ENCODE results near the gene MSI2.

MSI2 gene

DNA sequence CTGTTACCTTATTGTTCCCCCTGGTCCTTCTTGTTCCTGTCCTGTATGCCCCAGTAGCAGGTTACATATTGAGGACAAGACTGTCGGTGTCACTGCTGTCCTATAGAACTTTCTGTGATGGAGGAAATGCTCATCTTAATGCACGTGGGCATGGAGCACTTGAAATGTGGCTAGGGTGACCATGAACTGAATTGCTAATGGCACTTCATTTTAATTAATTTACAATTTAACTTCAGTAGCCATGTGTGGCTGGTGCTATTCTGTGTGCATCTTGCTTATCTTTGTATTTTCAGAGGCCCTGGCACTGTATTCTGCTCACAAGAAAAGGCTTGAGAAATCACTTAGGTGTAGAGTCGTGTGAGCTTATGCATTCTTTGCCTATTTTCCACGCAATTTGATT, 125.2 kb downstream of the MSI2 start:
- no peak overlapping the region for H3K4ac ChIP-seq (ENCODE audit: low read length)
- H2BK5ac ChIP-seq (ENCODE audit: low read length) = no peak overlapping the region
- H3K36me3 ChIP-seq (replicated peaks in 1 of 2; ENCODE audit: control insufficient read depth in 2 of 2, insufficient read depth in 2 of 2, low read length in 2 of 2) = peaks cover 6 to 16% of the 10 kb centered on the region in 2 donors
- H3K4me2 ChIP-seq (ENCODE audit: insufficient read depth, low read length, poor library complexity, severe bottlenecking) = no peak overlapping the region
- DNase-seq (ENCODE audit: low spot score) = no peak
- H3K4me1 ChIP-seq (ENCODE audit: control insufficient read depth in 2 of 2, insufficient read depth in 1 of 2, low read depth in 1 of 2, low read length in 2 of 2) = peaks cover 15 to 16% of the 10 kb centered on the region in 2 donors
- no peak overlapping the region for H4K8ac ChIP-seq (ENCODE audit: low read depth, low read length)
- no peak overlapping the region for H3K18ac ChIP-seq (ENCODE audit: low read length)
- H3K27ac ChIP-seq (replicated peaks; ENCODE audit: low read length) = no peak overlapping the region
- no peaks in the 10 kb centered on the region for H3K27me3 ChIP-seq (ENCODE audit: control insufficient read depth in 3 of 3, insufficient read depth in 3 of 3, low read depth in 1 of 3, low read length in 3 of 3)
- peaks cover 8% of the 10 kb centered on the region for H3K79me1 ChIP-seq (ENCODE audit: low read depth, low read length)
- no peak overlapping the region for H2BK12ac ChIP-seq (ENCODE audit: low read length)
- H3K9me3 ChIP-seq (replicated peaks in 1 of 2; ENCODE audit: control insufficient read depth in 2 of 2, insufficient read depth in 1 of 2, low read depth in 1 of 2, low read length in 2 of 2) = peaks cover 0 to 12% of the 10 kb centered on the region in 2 donors
- no CpG with 5 or more reads among the region's 4 CpGs for WGBS, 2 donors (ENCODE audit: extremely low coverage in 2 of 2, insufficient read length in 2 of 2, insufficient replicate concordance in 1 of 2)
- H3K9ac ChIP-seq (ENCODE audit: low read depth, low read length, poor library complexity) = no peak overlapping the region
- H3K14ac ChIP-seq (ENCODE audit: low read length) = no peak overlapping the region
- no peak overlapping the region for H3K23ac ChIP-seq (ENCODE audit: low read depth, low read length, poor library complexity)
- no peak overlapping the region for H3K4me3 ChIP-seq (ENCODE audit: low read length in 2 of 2)
- no peak overlapping the region for H2BK15ac ChIP-seq (ENCODE audit: low read length)
- H2BK120ac ChIP-seq (ENCODE audit: low read depth, low read length) = no peak overlapping the region
- H2AK5ac ChIP-seq (ENCODE audit: low read depth, low read length) = no peak overlapping the region
- no peak overlapping the region for H2AFZ ChIP-seq (ENCODE audit: low read length)
- H4K91ac ChIP-seq (ENCODE audit: low read depth, low read length, poor library complexity) = no peak overlapping the region

DNA sequence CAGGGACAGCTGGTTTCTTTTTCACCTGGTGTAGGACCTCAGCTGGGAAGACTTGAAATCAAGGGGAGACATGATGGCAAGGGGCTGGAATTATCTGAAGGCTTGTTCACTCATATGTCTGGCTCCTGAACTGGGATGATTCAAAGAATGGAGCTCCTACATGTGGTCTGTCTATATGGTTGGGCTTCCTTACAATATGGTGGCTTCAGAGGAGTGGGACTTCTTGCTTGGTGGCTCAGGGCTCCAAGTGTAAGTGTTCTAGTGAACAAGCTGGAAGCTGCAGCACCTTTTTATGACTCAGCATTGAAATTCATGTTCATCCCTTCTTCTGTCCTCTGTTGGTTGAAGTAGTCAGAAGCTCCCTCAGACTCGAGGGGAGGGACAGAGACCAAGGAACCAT, 127.9 kb downstream of the MSI2 start:
- Histone ChIP-seq H3K14ac (ENCODE audit: low read length) (no peak overlapping the region), H3K4me2 (ENCODE audit: insufficient read depth, low read length, poor library complexity, severe bottlenecking) (no peak overlapping the region), H3K36me3 (replicated peaks in 1 of 2; ENCODE audit: control insufficient read depth in 2 of 2, insufficient read depth in 2 of 2, low read length in 2 of 2) (peaks cover 5 to 15% of the 10 kb centered on the region in 2 donors), H3K23ac (ENCODE audit: low read depth, low read length, poor library complexity) (no peak overlapping the region), H2BK5ac (ENCODE audit: low read length) (no peak overlapping the region), H2AFZ (ENCODE audit: low read length) (no peak overlapping the region), H3K4me3 (ENCODE audit: low read length in 2 of 2) (no peak overlapping the region), H3K4ac (ENCODE audit: low read length) (no peak overlapping the region), H3K4me1 (ENCODE audit: control insufficient read depth in 2 of 2, insufficient read depth in 1 of 2, low read depth in 1 of 2, low read length in 2 of 2) (peaks cover 8 to 11% of the 10 kb centered on the region in 2 donors), H3K27ac (replicated peaks; ENCODE audit: low read length) (no peak overlapping the region), H2BK120ac (ENCODE audit: low read depth, low read length) (no peak overlapping the region), H3K18ac (ENCODE audit: low read length) (no peak overlapping the region), H3K9ac (ENCODE audit: low read depth, low read length, poor library complexity) (no peak overlapping the region), H2BK15ac (ENCODE audit: low read length) (no peak overlapping the region), H3K79me1 (ENCODE audit: low read depth, low read length) (peaks cover 9% of the 10 kb centered on the region), H2BK12ac (ENCODE audit: low read length) (no peak overlapping the region), H3K9me3 (replicated peaks in 1 of 2; ENCODE audit: control insufficient read depth in 2 of 2, insufficient read depth in 1 of 2, low read depth in 1 of 2, low read length in 2 of 2) (peaks cover 6 to 23% of the 10 kb centered on the region in 2 donors), H2AK5ac (ENCODE audit: low read depth, low read length) (no peak overlapping the region), H4K91ac (ENCODE audit: low read depth, low read length, poor library complexity) (no peak overlapping the region), H3K27me3 (ENCODE audit: control insufficient read depth in 3 of 3, insufficient read depth in 3 of 3, low read depth in 1 of 3, low read length in 3 of 3) (no peaks in the 10 kb centered on the region), H4K8ac (ENCODE audit: low read depth, low read length) (no peak overlapping the region)
- no peak for DNase-seq (ENCODE audit: low spot score)
- WGBS, 2 donors (ENCODE audit: extremely low coverage in 2 of 2, insufficient read length in 2 of 2, insufficient replicate concordance in 1 of 2) = no CpG with 5 or more reads among the region's 1 CpG

GRCh38 chr17:57385975-57386374, 129.7 kb downstream of the MSI2 start:
- H3K4ac ChIP-seq (ENCODE audit: low read length) = no peak overlapping the region
- no peak overlapping the region for H3K23ac ChIP-seq (ENCODE audit: low read depth, low read length, poor library complexity)
- no peak overlapping the region for H3K9ac ChIP-seq (ENCODE audit: low read depth, low read length, poor library complexity)
- H2BK5ac ChIP-seq (ENCODE audit: low read length) = no peak overlapping the region
- H3K79me1 ChIP-seq (ENCODE audit: low read depth, low read length) = peaks cover 6% of the 10 kb centered on the region
- no peak overlapping the region for H2BK120ac ChIP-seq (ENCODE audit: low read depth, low read length)
- H2BK15ac ChIP-seq (ENCODE audit: low read length) = no peak overlapping the region
- H3K27me3 ChIP-seq (ENCODE audit: control insufficient read depth in 3 of 3, insufficient read depth in 3 of 3, low read depth in 1 of 3, low read length in 3 of 3) = no peaks in the 10 kb centered on the region
- H2AK5ac ChIP-seq (ENCODE audit: low read depth, low read length) = no peak overlapping the region
- H3K9me3 ChIP-seq (replicated peaks in 1 of 2; ENCODE audit: control insufficient read depth in 2 of 2, insufficient read depth in 1 of 2, low read depth in 1 of 2, low read length in 2 of 2) = peaks cover 6 to 23% of the 10 kb centered on the region in 2 donors
- H2BK12ac ChIP-seq (ENCODE audit: low read length) = no peak overlapping the region
- no peak for DNase-seq (ENCODE audit: low spot score)
- H3K27ac ChIP-seq (replicated peaks; ENCODE audit: low read length) = no peak overlapping the region
- no peak overlapping the region for H2AFZ ChIP-seq (ENCODE audit: low read length)
- WGBS, 2 donors (ENCODE audit: extremely low coverage in 2 of 2, insufficient read length in 2 of 2, insufficient replicate concordance in 1 of 2) = no CpG with 5 or more reads among the region's 4 CpGs
- H3K4me1 ChIP-seq (ENCODE audit: control insufficient read depth in 2 of 2, insufficient read depth in 1 of 2, low read depth in 1 of 2, low read length in 2 of 2) = no peaks in the 10 kb centered on the region
- no peak overlapping the region for H3K18ac ChIP-seq (ENCODE audit: low read length)
- H4K8ac ChIP-seq (ENCODE audit: low read depth, low read length) = no peak overlapping the region
- no peak overlapping the region for H3K4me3 ChIP-seq (ENCODE audit: low read length in 2 of 2)
- H3K4me2 ChIP-seq (ENCODE audit: insufficient read depth, low read length, poor library complexity, severe bottlenecking) = no peak overlapping the region
- H3K36me3 ChIP-seq (replicated peaks in 1 of 2; ENCODE audit: control insufficient read depth in 2 of 2, insufficient read depth in 2 of 2, low read length in 2 of 2) = peaks cover 5 to 20% of the 10 kb centered on the region in 2 donors
- no peak overlapping the region for H4K91ac ChIP-seq (ENCODE audit: low read depth, low read length, poor library complexity)
- H3K14ac ChIP-seq (ENCODE audit: low read length) = no peak overlapping the region

DNA sequence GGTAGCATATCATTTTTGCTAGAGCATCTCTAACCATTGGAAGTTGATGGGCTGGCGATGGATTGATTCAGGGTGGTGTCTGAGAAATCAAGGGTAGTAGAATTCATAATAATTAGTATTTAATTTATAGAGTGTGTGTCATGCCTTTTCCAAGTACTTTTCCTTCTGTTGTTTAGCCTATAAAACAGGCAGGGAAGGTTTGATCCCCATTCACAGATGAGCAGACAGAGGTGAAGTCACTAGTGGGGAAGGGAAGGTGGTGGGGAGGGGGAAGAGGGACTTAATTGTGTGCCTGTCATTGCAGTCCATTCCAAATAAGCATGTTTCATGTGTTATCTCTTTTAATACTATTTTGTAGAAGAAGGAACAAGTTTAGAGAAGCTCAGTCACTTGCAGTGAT, 131.3 kb downstream of the MSI2 start:
- H2BK12ac ChIP-seq (ENCODE audit: low read length) = no peak overlapping the region
- no peak overlapping the region for H2AFZ ChIP-seq (ENCODE audit: low read length)
- peaks cover 5 to 31% of the 10 kb centered on the region in 2 donors for H3K36me3 ChIP-seq (replicated peaks in 1 of 2; ENCODE audit: control insufficient read depth in 2 of 2, insufficient read depth in 2 of 2, low read length in 2 of 2)
- H2BK15ac ChIP-seq (ENCODE audit: low read length) = no peak overlapping the region
- H4K8ac ChIP-seq (ENCODE audit: low read depth, low read length) = no peak overlapping the region
- H3K4ac ChIP-seq (ENCODE audit: low read length) = no peak overlapping the region
- no peak overlapping the region for H3K14ac ChIP-seq (ENCODE audit: low read length)
- no peak overlapping the region for H3K27ac ChIP-seq (replicated peaks; ENCODE audit: low read length)
- peaks cover 8% of the 10 kb centered on the region for H3K79me1 ChIP-seq (ENCODE audit: low read depth, low read length)
- no peak overlapping the region for H2BK5ac ChIP-seq (ENCODE audit: low read length)
- H3K18ac ChIP-seq (ENCODE audit: low read length) = no peak overlapping the region
- no peak overlapping the region for H2AK5ac ChIP-seq (ENCODE audit: low read depth, low read length)
- H3K4me1 ChIP-seq (ENCODE audit: control insufficient read depth in 2 of 2, insufficient read depth in 1 of 2, low read depth in 1 of 2, low read length in 2 of 2) = no peaks in the 10 kb centered on the region
- no peaks in the 10 kb centered on the region for H3K27me3 ChIP-seq (ENCODE audit: control insufficient read depth in 3 of 3, insufficient read depth in 3 of 3, low read depth in 1 of 3, low read length in 3 of 3)
- H3K9ac ChIP-seq (ENCODE audit: low read depth, low read length, poor library complexity) = no peak overlapping the region
- H3K23ac ChIP-seq (ENCODE audit: low read depth, low read length, poor library complexity) = no peak overlapping the region
- peaks cover 6 to 27% of the 10 kb centered on the region in 2 donors for H3K9me3 ChIP-seq (replicated peaks in 1 of 2; ENCODE audit: control insufficient read depth in 2 of 2, insufficient read depth in 1 of 2, low read depth in 1 of 2, low read length in 2 of 2)
- no peak for DNase-seq (ENCODE audit: low spot score)
- no peak overlapping the region for H2BK120ac ChIP-seq (ENCODE audit: low read depth, low read length)
- H3K4me3 ChIP-seq (ENCODE audit: low read length in 2 of 2) = no peak overlapping the region
- no peak overlapping the region for H3K4me2 ChIP-seq (ENCODE audit: insufficient read depth, low read length, poor library complexity, severe bottlenecking)
- no peak overlapping the region for H4K91ac ChIP-seq (ENCODE audit: low read depth, low read length, poor library complexity)
- WGBS, 2 donors (ENCODE audit: extremely low coverage in 2 of 2, insufficient read length in 2 of 2, insufficient replicate concordance in 1 of 2) = no CpG with 5 or more reads among the region's 1 CpG

All from neuronal stem cell (in vitro differentiated cells).